IMR-90 (cell line): ENCODE measurements around the gene CAT. TPM values are rescaled to one million over a fixed set of nuclear protein-coding genes. Genes with fewer than 3 reads are reported as not detected.

Source experiments
- ATAC-seq: fragments of 200-7000 bp; cut with Tn5 transposase; 2 replicates; pipeline ENCODE4 v1.9.1; 2020; ENCODE audit warnings: low read depth, mild to moderate bottlenecking, moderate library complexity
- BruUV-seq: library from RNA; stranded (reverse); fragments of 400-500 nt; replicated peaks from 2 replicates; lab custom pipeline; 2021; lab: Mats Ljungman, UMichigan
- CTCF ChIA-PET: fragments of 300-600 bp; formaldehyde crosslinking; extraction: SDS; loops from one replicate; lab custom pipeline; 2021; ENCODE audit warnings: antibody characterized with exemption; lab: Yijun Ruan, JAX
- POLR2A ChIA-PET: fragments of 300-600 bp; sonication (Branson Sonifier 250); formaldehyde crosslinking; loops from one replicate; lab custom pipeline; 2022; ENCODE audit warnings: antibody characterized with exemption; ENCODE audit not compliant: unreplicated experiment; lab: Charles Lee
- DNase-seq: peaks from one replicate; pipeline ENCODE4 v3.0.0; 2013
- H2AFZ ChIP-seq: replicated peaks from 2 replicates; pipeline ENCODE3; 2013; ENCODE audit warnings: low read length, mild to moderate bottlenecking; ENCODE audit not compliant: poor library complexity
- H2AK5ac ChIP-seq: 2 replicates; pipeline ENCODE4 v1.6.1; 2013; ENCODE audit warnings: low read depth, low read length, inconsistent platforms
- H2AK9ac ChIP-seq: replicated peaks from 2 replicates; pipeline ENCODE3; 2013; ENCODE audit warnings: mild to moderate bottlenecking, low read depth, low read length, moderate library complexity; ENCODE audit not compliant: poor library complexity
- H2BK120ac ChIP-seq: 2 replicates; pipeline ENCODE4 v1.6.1; 2013; ENCODE audit warnings: low read depth, low read length, inconsistent platforms
- H2BK15ac ChIP-seq: 3 replicates; pipeline ENCODE4 v1.6.1; 2013; ENCODE audit warnings: low read depth, low read length, inconsistent platforms
- H2BK20ac ChIP-seq: 2 replicates; pipeline ENCODE4 v1.6.1; 2013; ENCODE audit warnings: low read depth, mild to moderate bottlenecking, inconsistent platforms, low read length, moderate library complexity
- H2BK5ac ChIP-seq: 2 replicates; pipeline ENCODE4 v1.6.1; 2013; ENCODE audit warnings: mild to moderate bottlenecking, low read depth, low read length, inconsistent platforms; ENCODE audit not compliant: poor library complexity, severe bottlenecking
- H3K14ac ChIP-seq: replicated peaks from 2 replicates; pipeline ENCODE4 v1.6.1; 2013; ENCODE audit warnings: low read depth, low read length, inconsistent platforms
- H3K18ac ChIP-seq: 2 replicates; pipeline ENCODE4 v1.6.1; 2013; ENCODE audit warnings: low read depth, low read length, control low read depth
- H3K23ac ChIP-seq: 2 replicates; pipeline ENCODE4 v1.6.1; 2013; ENCODE audit warnings: low read depth, low read length, inconsistent platforms
- H3K27ac ChIP-seq: 2 replicates; pipeline ENCODE4 v1.5.1; 2013; ENCODE audit warnings: mild to moderate bottlenecking, control low read depth, low read length; ENCODE audit not compliant: insufficient read depth
- H3K27me3 ChIP-seq: 2 replicates; pipeline ENCODE4 v1.6.1; 2013; ENCODE audit warnings: low read length; ENCODE audit not compliant: control insufficient read depth, insufficient read depth
- H3K36me3 ChIP-seq: 2 replicates; pipeline ENCODE4 v1.6.1; 2013; ENCODE audit warnings: low read length, mixed read lengths; ENCODE audit not compliant: control insufficient read depth, insufficient read depth
- H3K4ac ChIP-seq: 2 replicates; pipeline ENCODE4 v1.6.1; 2013; ENCODE audit warnings: low read depth, low read length, inconsistent platforms
- H3K4me1 ChIP-seq: 2 replicates; pipeline ENCODE4 v1.6.1; 2013; ENCODE audit warnings: low read length, mixed read lengths; ENCODE audit not compliant: control insufficient read depth, insufficient read depth
- H3K4me2 ChIP-seq: 2 replicates; pipeline ENCODE4 v1.6.1; 2013; ENCODE audit warnings: low read depth, mild to moderate bottlenecking, control low read depth, low read length, moderate library complexity
- H3K4me3 ChIP-seq: 2 replicates; pipeline ENCODE4 v1.5.1; 2013; ENCODE audit warnings: low read depth, mild to moderate bottlenecking, control low read depth, low read length, moderate library complexity; ENCODE audit not compliant: insufficient read depth
- H3K56ac ChIP-seq: 2 replicates; pipeline ENCODE4 v1.6.1; 2013; ENCODE audit warnings: low read length, inconsistent platforms; ENCODE audit not compliant: insufficient read depth; ENCODE audit errors: extremely low read depth
- H3K79me1 ChIP-seq, 2 experiments: 2 replicates each; pipeline ENCODE4 v1.6.1; 2013; ENCODE audit warnings: low read length in 2 of 2, inconsistent platforms in 1 of 2, low read depth in 1 of 2
- H3K9ac ChIP-seq: 2 replicates; pipeline ENCODE4 v1.6.1; 2013; ENCODE audit warnings: low read depth, low read length, control low read depth
- H3K9me1 ChIP-seq: 2 replicates; pipeline ENCODE4 v1.6.1; 2013; ENCODE audit warnings: low read length, inconsistent platforms; ENCODE audit not compliant: insufficient read depth
- H3K9me3 ChIP-seq: 2 replicates; pipeline ENCODE4 v1.6.1; 2013; ENCODE audit warnings: low read length; ENCODE audit not compliant: control insufficient read depth, insufficient read depth
- H4K20me1 ChIP-seq: 2 replicates; pipeline ENCODE4 v1.6.1; 2013; ENCODE audit warnings: low read length, inconsistent platforms; ENCODE audit not compliant: insufficient read depth
- H4K5ac ChIP-seq: 2 replicates; pipeline ENCODE4 v1.6.1; 2013; ENCODE audit warnings: mild to moderate bottlenecking, low read depth, low read length, control low read depth
- H4K8ac ChIP-seq, 2 experiments: 2 replicates each; pipeline ENCODE4 v1.6.1; 2013; ENCODE audit warnings: low read depth in 2 of 2, low read length in 2 of 2, control low read depth in 1 of 2, inconsistent platforms in 1 of 2
- H4K91ac ChIP-seq: 2 replicates; pipeline ENCODE4 v1.6.1; 2013; ENCODE audit warnings: low read depth, low read length, inconsistent platforms; ENCODE audit not compliant: insufficient read depth
- BHLHE40 ChIP-seq: fragments of 150-350 bp; IDR thresholded peaks from 2 replicates; pipeline ENCODE4 v1.6.1; 2016; ENCODE audit warnings: mild to moderate bottlenecking, low read depth, low read length
- CEBPB ChIP-seq: IDR thresholded peaks from 2 replicates; pipeline ENCODE4 v1.6.1; 2012; ENCODE audit warnings: low read depth, low read length, improper control_type of control experiment
- CTCF ChIP-seq: conservative IDR thresholded peaks from 2 replicates; pipeline ENCODE4 v1.5.1; 2012; ENCODE audit warnings: mild to moderate bottlenecking, low read depth, low read length, improper control_type of control experiment
- MAZ ChIP-seq: IDR thresholded peaks from 2 replicates; pipeline ENCODE4 v1.6.1; 2012; ENCODE audit warnings: low read depth, mild to moderate bottlenecking, low read length, improper control_type of control experiment, moderate library complexity, borderline replicate concordance
- NFE2L2 ChIP-seq: fragments of 150-350 bp; IDR thresholded peaks from 2 replicates; pipeline ENCODE4 v1.6.1; 2016; ENCODE audit warnings: low read depth, mild to moderate bottlenecking, low read length
- WGBS, 2 experiments: methylation state at CpG; one replicate each; pipeline versions ENCODE4 v1.1.5 to v1.1.7; 2013; ENCODE audit warnings: missing lambda C conversion rate in 2 of 2; ENCODE audit not compliant: insufficient read length in 1 of 2; ENCODE audit errors: extremely low coverage in 2 of 2; 5-methylcytosine and 5-hydroxymethylcytosine counted together
- dilution Hi-C: fragments of 300-500 bp; cut with HindIII; formaldehyde crosslinking; loops from one replicate; pipeline ENCODE4 v1.14.3; 2018; ENCODE audit warnings: low sequenced_read_pairs; ENCODE audit not compliant: unreplicated experiment
- in situ Hi-C: fragments of 300-500 bp; cut with MboI; formaldehyde crosslinking; loops from 3 replicates; pipeline ENCODE4 v1.14.3; 2019; ENCODE audit warnings: low sequenced_read_pairs, inconsistent platforms, mixed read lengths
- intact Hi-C: fragments of 100-400 bp; cut with micrococcal nuclease; formaldehyde crosslinking; loops from 2 replicates; pipeline ENCODE4 v1.10.0; 2022
- polyA plus RNA-seq, 3 experiments: library from polyadenylated mRNA; depleted of rRNA; stranded (reverse); fragments of >200 nt; gene quantifications; 2 replicates each; pipeline ENCODE4 v1.2.3, GENCODE V29; 2012; ENCODE audit warnings: low replicate concordance in 1 of 3
- total RNA-seq: library from RNA; depleted of rRNA; stranded (reverse); fragments of >200 nt; gene quantifications from 2 replicates; pipeline ENCODE4 v1.2.3, GENCODE V29; 2012

CAT gene
- total and polyA plus RNA-seq, 2 of the 4 experiments (the other 2 are of a cell fraction): 52.5 to 80.5 TPM

GRCh38 chr11:34505874-34506273 lies 67.1 kb downstream of the CAT start:
- no peak for ATAC-seq
- in situ Hi-C loops: no loop called here
- Histone ChIP-seq H3K4ac (no peak overlapping the region), H2AK5ac (no peak overlapping the region), H4K5ac (no peak overlapping the region), H3K9ac (no peak overlapping the region), H3K23ac (no peak overlapping the region), H3K9me3 (no peaks in the 10 kb centered on the region), H4K8ac (no peak overlapping the region), H2AFZ (no peak overlapping the region), H3K27me3 (no peaks in the 10 kb centered on the region; the same call in 1 of the 2 replicates), H2BK5ac (no peak overlapping the region), H3K36me3 (no peaks in the 10 kb centered on the region), H2AK9ac (no peak overlapping the region), H3K27ac (no peak overlapping the region), H3K18ac (no peak overlapping the region), H3K79me1 (no peaks in the 10 kb centered on the region), H3K4me3 (no peak overlapping the region), H3K4me2 (no peak overlapping the region), H3K14ac (no peak overlapping the region), H2BK20ac (no peak overlapping the region), H3K4me1 (peaks cover 16% of the 10 kb centered on the region), H4K91ac (no peak overlapping the region), H3K9me1 (peaks cover 4% of the 10 kb centered on the region), H3K56ac (no peak overlapping the region), H2BK120ac (no peak overlapping the region), H2BK15ac (no peak overlapping the region), H4K20me1 (no peaks in the 10 kb centered on the region)
- intact Hi-C loops: no loop called here
- ChIA-PET CTCF (no interaction called here), POLR2A (no interaction called here)
- DNase-seq: no peak
- BruUV-seq: no TSS peak
- WGBS, 2 experiments: no CpG with 5 or more reads among the region's 5 CpGs
- dilution Hi-C loops: no loop called here
- TF ChIP-seq BHLHE40 (no peak), NFE2L2 (no peak), CTCF (no peak), MAZ (no peak), CEBPB (peak; percentile 29; the same call in 1 of the 2 replicates)
